ENCODE results near the gene EPGN.

GRCh38 chr4:74268643-74269042, 39.6 kb upstream of the EPGN start:
- no peak for TF ChIP-seq CTCF (conservative IDR thresholded peaks at IDR 0.05; ENCODE audit: low read length)
- no peak for TF ChIP-seq EZH2phosphoT487 (IDR thresholded peaks at IDR 0.05; ENCODE audit: borderline replicate concordance, low read depth, low read length)

Measured in OCI-LY7 (cell line).